Measurements from ENCODE around the gene RBL1. TPM values are rescaled to one million over a fixed set of nuclear protein-coding genes. Genes with fewer than 3 reads are reported as not detected.

The RBL1 gene
- total and polyA plus RNA-seq, 4 donors = 1.4 to 9.5 (median 5.4) TPM

GRCh38 chr20:37081717-37082289 is 14.0 kb downstream of the RBL1 start:
- peak; percentile 25 for TF ChIP-seq CTCF (IDR thresholded peaks at IDR 0.05; ENCODE audit: control extremely low read depth, extremely low read depth)
- 91 to 95% methylated on average over 5 of the region's 5 CpGs for WGBS, 2 donors
- Histone ChIP-seq H3K4me3 (no peak overlapping the region), H3K9ac (ENCODE audit: insufficient read depth in 1 of 2, low read length in 2 of 2) (no peak overlapping the region), H3K4me1 (ENCODE audit: control insufficient read depth in 5 of 5, insufficient read depth in 5 of 5, low read length in 5 of 5) (no peaks in the 10 kb centered on the region), H3K27ac (ENCODE audit: low read depth in 1 of 2, low read length in 1 of 2) (no peak overlapping the region), H3K9me3 (ENCODE audit: control insufficient read depth in 4 of 4, insufficient read depth in 3 of 4, low read length in 3 of 4) (no peaks in the 10 kb centered on the region), H3K36me3 (ENCODE audit: control insufficient read depth in 4 of 4, insufficient read depth in 4 of 4, low read length in 4 of 4) (peaks cover 0 to 9% (median 3%) of the 10 kb centered on the region in 4 donors), H3K27me3 (ENCODE audit: control insufficient read depth in 3 of 3, insufficient read depth in 3 of 3, low read length in 2 of 3) (no peaks in the 10 kb centered on the region)
- DNase-seq (no peak), ATAC-seq (ENCODE audit: insufficient read depth, low FRiP score) (no peak)

GRCh38 chr20:37077009-37077408 is 18.8 kb downstream of the RBL1 start:
- Histone ChIP-seq H3K4me1 (ENCODE audit: control insufficient read depth in 5 of 5, insufficient read depth in 5 of 5, low read length in 5 of 5) (no peaks in the 10 kb centered on the region), H3K36me3 (ENCODE audit: control insufficient read depth in 4 of 4, insufficient read depth in 4 of 4, low read length in 4 of 4) (peaks cover 0 to 11% (median 4%) of the 10 kb centered on the region in 4 donors), H3K9me3 (ENCODE audit: control insufficient read depth in 4 of 4, insufficient read depth in 3 of 4, low read length in 3 of 4) (peaks cover 0 to 4% (median 0%) of the 10 kb centered on the region in 4 donors), H3K4me3 (no peak overlapping the region), H3K27ac (ENCODE audit: low read depth in 1 of 2, low read length in 1 of 2) (no peak overlapping the region), H3K9ac (ENCODE audit: insufficient read depth in 1 of 2, low read length in 2 of 2) (no peak overlapping the region), H3K27me3 (ENCODE audit: control insufficient read depth in 3 of 3, insufficient read depth in 3 of 3, low read length in 2 of 3) (no peaks in the 10 kb centered on the region)
- WGBS, 2 donors = 97% methylated on average over 8 of the region's 8 CpGs
- no peak for ATAC-seq (ENCODE audit: insufficient read depth, low FRiP score)
- TF ChIP-seq CTCF (IDR thresholded peaks at IDR 0.05; ENCODE audit: control extremely low read depth, extremely low read depth) = no peak
- DNase-seq = no peak

GRCh38 chr20:37075932-37076685 is 19.7 kb downstream of the RBL1 start:
- DNase-seq (peak in 1 of 3 donors; percentile 4), ATAC-seq (ENCODE audit: insufficient read depth, low FRiP score) (no peak)
- WGBS, 2 donors = 87 to 90% methylated on average over 3 of the region's 3 CpGs
- H3K27ac ChIP-seq (ENCODE audit: low read depth in 1 of 2, low read length in 1 of 2) = no peak overlapping the region
- H3K36me3 ChIP-seq (ENCODE audit: control insufficient read depth in 4 of 4, insufficient read depth in 4 of 4, low read length in 4 of 4) = peaks cover 0 to 9% (median 4%) of the 10 kb centered on the region in 4 donors
- H3K9me3 ChIP-seq (ENCODE audit: control insufficient read depth in 4 of 4, insufficient read depth in 3 of 4, low read length in 3 of 4) = peaks cover 0 to 4% (median 0%) of the 10 kb centered on the region in 4 donors
- no peak overlapping the region for H3K9ac ChIP-seq (ENCODE audit: insufficient read depth in 1 of 2, low read length in 2 of 2)
- no peaks in the 10 kb centered on the region for H3K4me1 ChIP-seq (ENCODE audit: control insufficient read depth in 5 of 5, insufficient read depth in 5 of 5, low read length in 5 of 5)
- no peak for TF ChIP-seq CTCF (IDR thresholded peaks at IDR 0.05; ENCODE audit: control extremely low read depth, extremely low read depth)
- H3K27me3 ChIP-seq (ENCODE audit: control insufficient read depth in 3 of 3, insufficient read depth in 3 of 3, low read length in 2 of 3) = no peaks in the 10 kb centered on the region
- H3K4me3 ChIP-seq = no peak overlapping the region
